ENCODE measurements around the gene OR2V2.
A peak's percentile ranks its signal among the peaks of the same experiment; 100 is the strongest.

OR2V2 gene

DNA sequence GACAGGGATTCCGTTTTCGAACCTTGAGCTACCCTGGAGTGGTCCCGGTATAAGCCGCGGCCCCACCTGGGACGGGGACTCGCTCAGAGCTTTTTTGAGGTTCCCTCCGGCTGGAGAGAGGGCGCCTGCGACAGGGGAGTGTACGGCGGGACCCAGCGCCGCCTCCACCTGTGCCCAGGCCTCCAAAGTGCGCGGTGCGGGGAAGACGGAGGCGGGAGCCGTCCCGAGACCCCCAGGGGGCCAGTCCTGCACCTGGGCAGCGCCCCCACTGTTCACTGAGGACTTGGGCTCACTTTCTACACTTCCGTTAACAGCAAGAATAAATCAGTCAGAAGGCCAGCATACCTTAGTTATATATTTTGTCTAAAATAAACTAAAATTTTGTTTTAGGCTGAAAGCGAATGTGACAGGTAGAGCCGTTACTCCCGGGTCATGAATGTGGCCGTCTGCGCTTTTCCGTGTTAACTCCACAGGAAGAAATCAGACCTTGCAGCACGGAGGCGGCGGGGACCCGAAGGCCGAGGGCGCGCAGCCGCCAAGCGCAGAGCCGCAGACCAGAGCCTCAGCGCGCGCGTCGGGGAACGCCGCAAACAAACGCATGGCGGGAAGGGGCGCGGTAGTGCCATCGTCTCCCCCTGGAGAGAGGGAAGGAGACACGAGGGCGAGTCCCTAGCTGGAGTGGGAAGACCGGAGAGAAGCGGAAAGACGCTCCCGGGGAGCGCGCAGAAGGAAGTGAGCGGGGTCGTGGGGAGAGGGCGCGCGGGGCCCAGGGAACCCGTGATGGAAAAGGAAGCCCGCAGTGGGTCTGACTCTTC, 43.5 kb downstream of the OR2V2 start:
- no peak for DNase-seq (ENCODE audit: low read depth in 2 of 2)

DNA sequence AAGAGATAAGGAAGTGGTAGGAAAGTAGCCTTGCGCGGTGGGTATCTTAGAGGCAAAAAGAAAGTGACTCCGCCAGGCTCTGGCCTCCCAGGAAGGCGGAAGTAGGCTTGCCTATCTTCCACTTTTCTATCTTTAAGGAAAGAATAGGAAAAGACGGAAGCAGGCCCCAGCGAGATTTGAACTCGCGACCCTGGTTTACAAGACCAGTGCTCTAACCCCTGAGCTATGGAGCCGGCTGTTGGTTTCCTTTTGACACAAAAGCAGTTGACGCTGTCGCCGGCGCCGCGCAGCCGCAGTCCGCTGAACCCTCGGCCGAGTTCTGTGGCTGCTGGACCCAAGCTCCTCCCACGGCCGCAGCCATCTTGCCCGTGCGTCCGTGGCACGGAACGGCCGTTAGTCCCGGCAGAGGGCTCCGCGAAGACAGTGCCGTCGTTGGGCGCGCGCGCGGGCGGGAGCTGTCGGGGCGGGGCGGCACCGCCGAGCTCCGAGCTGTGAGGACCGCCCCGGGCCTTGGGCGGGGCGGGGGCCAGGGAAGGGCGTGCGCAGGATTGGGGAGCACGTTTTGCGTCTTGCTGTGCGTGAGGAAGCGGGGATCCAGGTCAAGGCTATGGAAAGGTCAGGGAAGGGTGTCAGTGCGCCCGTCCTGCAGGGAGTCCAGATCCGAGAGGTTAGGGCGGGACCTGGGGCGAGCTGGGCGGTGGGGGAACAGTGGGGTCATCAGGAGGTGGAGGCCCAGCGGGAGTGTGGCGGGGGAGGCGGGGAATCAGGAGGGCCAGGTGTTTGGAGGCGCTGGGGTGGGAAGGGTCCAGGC, 44.3 kb downstream of the OR2V2 start:
- DNase-seq (ENCODE audit: low read depth in 2 of 2): peak; percentile 87 to 88

DNA sequence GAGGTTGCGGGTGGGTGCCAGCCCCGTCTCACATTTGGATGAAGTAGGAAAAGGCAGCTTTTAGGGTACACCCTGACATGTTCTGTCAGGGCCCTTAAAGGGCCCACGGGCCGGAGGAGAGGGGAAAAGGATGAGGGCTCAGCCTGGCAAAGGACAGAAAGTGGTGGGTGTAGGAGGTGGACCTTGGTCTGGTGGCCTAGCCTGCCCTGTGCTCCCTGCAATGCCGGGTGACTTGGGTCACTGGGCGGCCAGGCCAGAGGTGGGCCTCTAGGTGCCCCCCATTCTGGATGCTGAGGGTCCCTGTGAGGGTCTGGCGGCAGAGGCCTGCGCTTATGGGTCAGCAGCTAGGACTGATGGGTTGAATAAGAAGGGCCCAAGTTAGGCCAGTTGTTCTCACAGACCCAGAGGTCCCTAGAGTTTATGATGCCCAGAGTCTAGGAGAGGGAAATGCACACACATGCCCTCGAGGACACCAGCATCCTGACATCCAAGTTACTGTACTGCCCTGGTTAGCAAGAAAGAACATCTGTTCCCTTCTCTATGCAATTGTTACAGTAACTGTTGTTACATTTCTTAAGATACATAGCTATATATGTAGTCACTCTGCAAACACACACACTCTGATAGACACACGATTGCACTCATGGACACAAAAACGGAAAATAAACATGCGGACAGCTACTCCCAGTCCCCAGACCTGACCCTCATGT, 45.1 kb downstream of the OR2V2 start:
- DNase-seq (ENCODE audit: low read depth in 2 of 2): no peak

DNA sequence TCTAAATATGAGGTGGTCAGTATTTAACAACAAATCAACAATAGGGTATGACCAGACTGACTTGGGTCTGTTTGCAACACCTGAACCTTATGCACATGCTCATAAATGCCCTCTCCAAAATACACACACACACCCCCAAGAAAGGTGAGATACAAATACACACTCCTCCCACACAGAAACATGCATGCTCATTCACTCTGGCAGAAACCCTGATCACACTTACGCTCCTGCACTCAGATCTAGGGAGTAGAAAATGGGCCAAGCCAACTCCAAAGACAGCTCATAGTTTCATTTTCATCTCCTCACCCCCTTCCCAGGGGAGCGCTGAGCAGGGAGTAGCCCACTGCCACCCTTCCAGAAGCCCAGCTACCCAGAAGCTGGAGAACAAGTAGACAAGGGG, 46.3 kb downstream of the OR2V2 start:
- no peak for DNase-seq (ENCODE audit: low read depth in 2 of 2)

DNA sequence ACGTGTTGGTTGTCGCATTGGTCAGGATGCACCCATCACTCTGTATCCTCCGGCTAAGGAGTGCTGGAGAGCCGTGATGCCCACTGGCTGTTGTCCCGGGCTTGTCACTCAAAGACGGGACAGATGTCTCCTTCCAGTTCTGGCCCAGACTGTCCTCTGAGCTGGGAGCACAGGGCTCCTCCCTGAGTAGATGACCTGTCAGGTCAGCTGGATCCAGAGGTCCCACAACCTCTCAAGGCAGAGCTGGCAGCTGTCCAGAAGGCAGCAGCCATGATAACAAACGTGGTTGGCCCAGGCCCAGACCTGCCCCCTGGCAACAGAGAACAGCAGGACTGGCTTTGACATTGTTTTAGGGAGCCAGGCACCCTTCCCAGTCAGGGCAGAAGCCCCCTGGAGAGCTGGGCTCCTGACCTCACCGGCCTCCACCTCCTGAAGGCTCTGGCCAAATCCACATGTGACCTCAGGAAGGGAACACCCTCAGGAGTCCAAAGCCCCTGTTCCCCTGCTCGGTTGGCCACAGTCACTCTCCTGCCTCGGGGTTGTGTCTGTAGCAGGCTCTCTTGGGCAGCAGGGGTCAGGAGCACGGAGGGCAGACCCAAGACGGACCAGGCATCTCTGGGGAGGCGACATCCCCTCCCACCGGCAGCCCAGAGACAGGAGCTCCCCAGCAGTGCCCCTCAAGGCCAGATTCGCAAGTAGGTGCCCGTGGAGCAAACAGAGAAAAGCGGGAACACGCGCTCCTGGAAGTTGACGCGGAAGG, 47.3 kb downstream of the OR2V2 start:
- DNase-seq (ENCODE audit: low read depth in 2 of 2): no peak

DNA sequence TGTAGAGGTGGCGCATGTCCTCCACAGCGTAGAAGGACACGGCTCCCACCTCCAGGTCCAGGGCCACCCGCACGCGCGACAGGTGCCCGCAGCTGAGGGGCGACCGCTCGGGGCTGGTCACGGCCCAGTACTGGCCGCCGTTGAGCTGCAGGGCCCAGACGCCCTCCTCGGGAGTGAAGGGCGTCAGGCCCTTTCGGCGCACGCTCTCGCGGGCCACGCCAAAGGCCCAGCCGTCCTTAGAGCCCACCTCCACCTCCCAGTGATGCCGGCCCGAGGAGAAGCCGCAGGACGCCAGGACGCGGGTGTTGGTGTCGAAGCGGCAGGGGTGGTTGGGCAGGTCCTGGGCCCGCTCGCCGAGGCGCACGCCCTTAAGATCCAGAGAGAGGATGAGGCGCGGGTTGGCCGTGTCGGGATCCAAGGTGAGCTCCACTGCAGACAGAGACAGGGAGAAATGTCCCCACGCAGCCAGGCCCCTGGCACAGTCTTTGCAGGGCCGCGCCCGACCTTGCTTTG, 47.9 kb downstream of the OR2V2 start:
- DNase-seq (ENCODE audit: low read depth in 2 of 2): no peak

DNA sequence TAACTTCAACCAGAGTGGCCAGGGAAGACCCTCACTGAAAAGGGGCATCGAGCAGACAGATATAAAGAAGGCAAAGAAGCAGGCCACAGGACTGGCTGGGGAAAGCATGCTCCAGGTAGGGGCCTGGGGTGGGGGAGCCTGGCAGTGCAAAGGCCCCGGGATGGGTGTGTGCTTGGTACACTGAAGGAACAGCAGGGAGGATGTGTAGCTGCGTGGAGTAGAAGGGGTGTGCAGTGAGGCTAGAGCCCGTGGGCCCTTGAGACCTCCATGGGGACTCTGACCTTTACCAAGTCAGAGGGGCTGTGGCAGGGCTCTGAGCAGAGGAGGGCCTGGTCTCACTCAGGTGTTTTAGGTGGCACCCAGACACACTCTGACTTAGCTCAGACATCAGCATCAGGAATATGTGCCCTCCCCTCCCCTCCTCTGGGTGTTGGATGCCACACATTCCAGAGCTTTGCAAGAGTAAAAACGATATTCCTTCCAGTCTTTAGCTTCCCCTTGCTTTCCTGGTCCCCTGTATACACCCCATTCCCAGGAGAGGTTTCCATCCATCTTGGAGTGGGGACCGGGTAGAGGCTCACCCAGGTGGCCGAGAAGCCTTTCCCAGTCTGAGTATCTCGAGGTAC, 50.1 kb downstream of the OR2V2 start:
- DNase-seq (ENCODE audit: low read depth in 2 of 2): no peak

DNA sequence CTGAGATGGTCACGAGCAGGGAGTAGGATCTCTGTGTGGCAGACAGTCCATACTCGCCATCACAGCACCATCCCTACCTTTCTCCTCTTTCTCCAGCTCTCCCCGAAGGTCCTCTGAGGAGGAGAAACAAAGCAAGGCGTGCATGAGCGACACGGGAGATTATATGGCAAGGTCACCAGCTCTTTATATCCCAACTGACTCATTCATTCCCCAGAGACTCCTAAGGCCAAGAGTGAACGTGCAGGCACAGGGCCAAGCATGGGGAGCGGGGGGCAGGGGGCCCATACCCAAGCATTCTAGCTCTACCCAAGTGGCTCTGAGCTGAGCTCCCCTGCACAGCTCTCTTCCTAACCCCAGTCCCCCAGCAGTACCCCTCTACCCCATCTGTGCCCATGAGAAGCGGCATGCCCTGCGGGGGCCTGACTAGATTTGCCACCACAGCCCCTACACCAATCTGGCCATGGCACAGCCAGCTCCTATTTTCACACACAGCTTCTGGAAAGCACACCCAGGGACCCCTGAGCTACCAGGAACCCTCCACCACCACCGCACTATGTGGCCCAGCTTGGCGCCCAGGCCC, 50.8 kb downstream of the OR2V2 start:
- no peak for DNase-seq (ENCODE audit: low read depth in 2 of 2)

DNA sequence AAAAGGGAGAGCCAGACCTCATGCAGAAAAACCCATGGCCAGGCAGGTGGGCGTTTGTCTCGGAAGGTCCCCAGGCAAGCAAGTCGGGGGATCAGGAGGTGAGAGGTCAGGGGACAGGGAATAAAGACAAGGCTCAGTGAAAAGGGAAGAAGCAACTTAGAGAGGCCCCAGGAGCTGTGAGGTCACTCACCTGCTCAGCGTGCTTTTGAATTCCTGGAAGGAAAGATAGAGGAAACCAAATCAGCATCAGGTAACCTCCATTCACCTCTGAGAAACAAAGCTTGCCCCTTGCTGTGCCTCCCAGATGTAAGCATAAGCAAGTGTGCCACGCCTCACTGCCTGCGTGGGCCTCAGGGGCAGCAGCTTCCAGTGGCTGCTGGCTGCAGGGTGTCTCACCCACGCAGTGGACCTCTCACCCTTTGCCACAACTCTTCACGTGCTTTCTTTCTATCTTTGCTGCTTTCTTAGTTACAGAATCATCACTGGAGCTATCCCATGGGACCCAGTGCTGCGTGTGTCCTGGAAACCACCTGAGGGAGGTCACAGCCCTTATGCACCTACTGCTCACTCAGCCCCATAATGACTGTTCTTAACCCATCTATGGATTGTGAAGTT, 51.6 kb downstream of the OR2V2 start:
- no peak for DNase-seq (ENCODE audit: low read depth in 2 of 2)

DNA sequence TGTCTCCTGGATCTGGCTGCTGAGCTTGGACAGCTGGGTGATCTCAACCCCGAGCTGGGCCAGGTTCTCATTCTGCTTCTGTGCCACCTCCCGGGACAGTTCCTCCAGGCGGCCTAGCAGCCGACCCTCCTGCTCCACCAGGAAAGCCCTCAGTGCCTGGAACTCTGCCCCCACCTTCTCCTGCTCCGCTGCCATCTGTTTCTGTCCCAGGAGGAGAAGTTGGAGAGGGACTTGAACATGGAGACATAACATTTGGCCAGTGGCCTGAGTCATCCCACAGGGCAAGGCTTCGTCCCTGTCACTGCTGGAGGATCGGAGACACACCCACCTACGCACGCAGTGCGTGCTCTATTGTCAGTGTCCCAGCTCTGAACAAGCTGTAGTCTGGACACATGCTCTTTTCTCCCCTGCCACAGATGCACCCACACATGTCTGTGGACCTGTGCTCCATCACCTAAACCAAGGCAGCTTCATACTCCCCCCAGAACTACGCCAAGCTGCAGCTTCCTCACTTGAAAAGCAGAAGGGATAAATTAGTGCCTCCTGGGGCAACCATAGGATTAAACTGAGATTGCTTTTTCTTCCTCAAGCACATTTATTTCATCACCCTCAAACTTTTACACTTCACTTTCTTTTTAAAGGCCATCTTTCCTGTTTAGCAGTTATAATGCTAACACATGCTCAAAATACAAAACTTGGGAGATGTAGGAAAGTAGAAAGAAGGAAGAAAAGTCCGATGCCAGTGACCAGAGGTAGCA, 52.7 kb downstream of the OR2V2 start:
- DNase-seq (ENCODE audit: low read depth in 2 of 2): no peak

DNA sequence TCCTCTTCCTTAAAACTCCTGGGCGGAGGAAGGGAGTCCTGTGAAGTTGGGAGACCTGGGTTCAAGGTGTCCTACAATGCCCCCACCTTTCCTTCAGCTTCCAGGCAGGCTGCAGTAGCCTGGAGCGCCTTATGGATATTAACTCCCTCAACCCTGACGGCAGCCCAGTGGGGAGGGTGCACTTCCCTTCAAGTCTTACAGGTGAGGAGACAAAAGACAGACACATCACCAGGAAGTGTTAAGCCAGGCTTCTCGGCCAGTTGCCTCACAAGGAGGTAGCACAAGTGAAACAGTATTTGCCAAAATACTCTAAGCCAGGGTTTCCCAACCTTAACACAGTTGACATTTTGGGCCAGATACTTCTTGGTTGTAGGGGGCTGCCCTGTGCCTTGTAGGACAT, 53.4 kb downstream of the OR2V2 start:
- DNase-seq (ENCODE audit: low read depth in 2 of 2): no peak

DNA sequence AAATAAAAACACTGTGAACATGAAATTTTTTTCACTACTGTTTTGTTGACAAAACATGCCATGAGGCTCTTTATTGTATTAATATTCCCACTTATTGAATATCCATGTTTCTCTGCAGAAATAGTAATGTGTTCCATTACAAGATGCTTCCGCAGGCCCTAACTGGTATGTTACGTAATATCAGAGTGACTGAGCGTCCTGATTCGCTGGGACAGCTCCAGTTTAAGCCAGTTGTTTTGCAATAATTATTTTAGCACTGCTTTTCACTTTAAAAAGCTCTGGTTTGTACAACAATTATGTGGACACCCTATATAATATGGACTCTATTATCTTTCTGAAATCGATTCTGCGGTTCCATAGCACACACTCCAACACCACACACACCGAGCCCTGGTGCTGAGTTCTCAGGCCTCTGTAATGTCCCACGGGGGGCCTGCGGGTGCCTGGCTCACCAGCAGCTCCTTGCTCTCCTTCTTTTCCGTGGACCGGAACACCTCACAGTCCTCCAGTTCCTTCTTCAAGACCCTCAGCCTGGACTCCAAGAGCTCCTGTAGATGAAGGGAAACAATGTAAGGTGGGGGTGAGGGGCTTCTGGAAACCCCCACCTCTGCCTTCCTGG, 55.8 kb downstream of the OR2V2 start:
- no peak for DNase-seq (ENCODE audit: low read depth in 2 of 2)

DNA sequence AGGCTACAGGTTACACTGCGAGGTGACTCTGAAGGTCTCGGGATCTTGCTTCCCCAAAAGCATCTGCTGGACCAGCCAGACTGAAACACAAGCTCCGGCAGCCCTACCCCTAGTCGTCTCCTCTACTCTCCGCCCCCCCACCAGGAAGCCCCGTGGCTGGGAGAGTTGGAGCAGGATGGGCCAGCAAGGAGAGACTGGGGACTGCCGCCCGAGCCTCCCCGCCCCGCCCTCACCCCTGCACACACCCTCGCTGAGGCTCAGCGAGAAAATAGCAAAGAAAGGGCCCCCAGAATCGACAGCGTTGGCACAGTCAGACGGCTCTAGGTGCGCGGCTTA, 56.4 kb downstream of the OR2V2 start:
- DNase-seq (ENCODE audit: low read depth in 2 of 2): no peak

DNA sequence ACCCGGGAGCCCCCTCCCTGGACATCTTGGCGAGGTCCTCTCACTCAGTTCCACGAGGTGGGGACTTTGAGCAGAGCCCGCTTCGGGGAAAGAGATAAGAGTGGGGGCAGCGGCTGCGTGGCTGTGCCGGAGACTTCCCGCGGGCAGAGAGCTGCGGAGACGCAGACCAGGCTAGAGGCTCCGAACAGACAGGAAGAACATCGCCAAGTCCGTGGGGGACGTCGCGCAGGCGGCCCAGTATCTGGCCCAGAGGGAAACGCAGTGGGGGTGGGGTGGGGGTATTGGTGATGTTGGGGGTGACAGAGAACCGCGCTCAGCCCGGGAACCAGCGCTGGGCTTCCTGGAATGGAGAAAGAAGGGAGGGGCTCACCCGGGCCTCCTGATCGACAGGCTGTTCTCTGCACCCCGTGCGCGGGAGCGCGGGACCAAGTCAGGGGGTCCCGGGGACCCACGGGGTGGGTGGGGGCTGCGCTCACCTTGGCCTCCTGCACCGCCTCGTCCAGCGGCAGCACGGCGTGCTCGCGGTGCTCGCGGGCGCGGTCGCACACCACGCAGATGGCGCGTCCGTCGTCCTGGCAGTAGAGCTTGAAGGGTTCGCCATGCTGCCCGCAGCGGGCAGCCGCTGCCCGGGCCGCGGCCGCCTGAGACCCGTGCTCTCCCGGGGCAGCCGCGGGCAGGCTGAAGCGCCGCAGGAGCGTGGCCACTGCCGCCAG, 56.9 kb downstream of the OR2V2 start:
- no peak for DNase-seq (ENCODE audit: low read depth in 2 of 2)

DNA sequence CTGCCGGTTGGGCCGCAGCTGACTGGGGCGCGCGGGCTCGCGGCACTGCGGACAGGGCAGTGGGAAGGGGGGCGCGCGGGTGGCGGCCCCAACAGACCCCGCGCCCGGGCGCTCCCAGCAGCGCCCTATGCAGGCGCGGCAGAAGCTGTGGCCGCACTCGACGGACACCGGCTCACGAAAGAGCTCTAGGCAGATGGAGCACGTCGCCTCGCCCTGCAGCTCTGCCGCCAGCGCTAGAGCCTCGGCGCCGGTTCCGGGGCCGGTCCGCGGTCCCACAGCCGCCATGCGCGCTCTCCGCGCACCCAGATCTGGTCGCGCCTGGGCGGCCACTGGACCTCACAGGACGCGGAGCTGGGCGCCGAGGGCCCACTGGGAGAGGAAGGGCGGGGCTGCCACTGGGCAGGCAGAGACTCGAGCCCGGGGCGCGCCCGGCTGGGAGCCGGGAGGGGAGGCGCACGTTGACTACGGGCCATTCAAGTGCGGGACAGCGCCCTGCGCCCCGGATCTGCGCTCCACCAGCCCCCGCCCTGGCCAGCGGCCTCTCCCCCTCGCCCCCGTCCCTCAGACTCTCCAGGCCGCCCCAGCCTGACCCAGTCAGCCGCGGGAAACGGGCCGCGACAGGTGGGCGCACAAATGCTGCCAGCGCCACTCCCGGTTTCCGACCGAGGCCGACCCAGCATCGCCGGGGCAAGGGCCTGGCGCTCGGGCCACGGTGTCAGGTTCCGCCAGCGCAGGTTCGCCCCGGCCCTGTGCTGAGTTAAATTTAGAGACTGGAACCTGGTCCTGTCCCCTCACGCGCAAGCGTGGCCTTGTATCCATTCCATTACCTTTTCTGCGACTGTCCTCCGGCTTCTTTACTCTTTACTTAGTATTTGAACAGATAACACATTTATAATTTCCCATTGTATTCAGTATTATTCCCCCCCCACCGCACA, 57.7 kb downstream of the OR2V2 start, which contains the start of gene TRIM7:
Gene TRIM7, minus strand, starts transcription at position 371 of the 935 bp plus-strand sequence. Its CDS starts 86 bp downstream, at position 285.
- DNase-seq (ENCODE audit: low read depth in 2 of 2): no peak

DNA sequence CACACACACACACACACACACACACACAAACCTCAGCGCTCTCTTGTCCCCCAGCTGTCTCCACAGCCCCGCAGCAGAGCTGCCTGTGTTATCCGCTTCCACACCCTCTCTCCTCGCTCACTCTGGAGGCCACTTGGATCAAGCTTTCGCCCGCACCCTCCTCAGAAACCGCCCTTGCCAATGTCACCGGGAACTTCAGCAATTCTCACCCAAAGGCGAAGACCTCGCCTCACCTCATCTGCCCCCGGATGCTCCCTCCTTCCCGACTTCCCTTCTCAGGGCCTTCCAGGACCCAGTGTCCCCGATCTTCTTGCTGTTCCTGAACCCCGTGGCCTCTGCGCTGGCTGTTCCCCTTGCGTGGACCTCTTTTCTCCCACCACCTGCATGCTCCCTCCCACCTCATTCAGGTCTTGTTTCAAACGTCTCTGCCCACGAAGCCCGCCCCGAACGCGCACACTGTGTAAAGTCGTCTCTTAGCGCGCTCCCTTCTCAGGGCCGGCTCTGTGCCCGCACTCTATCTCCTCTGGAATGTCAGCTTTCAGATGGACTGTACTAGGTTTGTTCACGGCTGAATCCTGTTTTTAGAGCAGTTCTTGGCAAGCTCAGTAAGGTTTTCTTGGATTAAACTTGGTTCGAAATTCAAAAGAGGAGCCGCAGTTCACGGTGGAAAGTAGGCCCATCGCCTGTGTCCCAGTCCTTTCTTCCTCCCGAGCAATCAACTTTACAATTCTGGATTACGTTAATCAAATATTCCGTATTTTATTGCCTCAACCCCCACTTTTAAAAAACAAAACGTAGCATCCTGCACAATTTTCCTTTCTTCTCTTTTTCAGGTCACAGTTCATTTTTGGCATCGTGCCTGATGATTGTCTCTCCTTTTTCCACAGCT, 58.6 kb downstream of the OR2V2 start:
- DNase-seq (ENCODE audit: low read depth in 2 of 2): no peak
